Endothelial cell of umbilical vein (primary cell): ENCODE data around the gene CHCHD4. TPM values are rescaled to one million over a fixed set of nuclear protein-coding genes. Genes with fewer than 3 reads are reported as not detected.

Source experiments
- BruUV-seq: library from RNA; stranded (reverse); fragments of 400-500 nt; replicated peaks from 2 replicates; lab custom pipeline; 2021; lab: Mats Ljungman, UMichigan
- CTCF ChIA-PET: fragments of 300-600, 350-600 bp; sonication (Branson Sonifier 250); formaldehyde crosslinking; loops from one replicate; lab custom pipeline; 2021; ENCODE audit warnings: antibody characterized with exemption, inconsistent platforms; lab: Charles Lee
- POLR2A ChIA-PET: fragments of 300-600, 350-600 bp; sonication (Branson Sonifier 250); formaldehyde crosslinking; loops from one replicate; lab custom pipeline; 2021; ENCODE audit warnings: antibody characterized with exemption, inconsistent platforms; lab: Charles Lee
- DNase-seq: peaks from one replicate; pipeline ENCODE4 v3.0.0-alpha.2; 2011; ENCODE audit warnings: low read depth, low spot score
- FAIRE-seq: peaks from 2 replicates; lab custom pipeline; 2011; peaks lifted over from hg19 to GRCh38; lab: Jason Lieb, UNC
- H2AFZ ChIP-seq: 2 replicates; pipeline ENCODE4 v1.6.0; 2012; ENCODE audit warnings: low read depth, low read length, control low read depth, inconsistent platforms
- H3K27ac ChIP-seq: 2 replicates; pipeline ENCODE4 v1.5.1; 2011; ENCODE audit warnings: low read depth, mild to moderate bottlenecking, control low read depth, low read length, moderate library complexity; ENCODE audit not compliant: insufficient read depth
- H3K27me3 ChIP-seq, 2 experiments: 2 replicates each; pipeline versions ENCODE4 v1.6.0 to v1.6.1; 2011; ENCODE audit warnings: low read length in 2 of 2, mixed read lengths in 1 of 2; ENCODE audit not compliant: control insufficient read depth in 2 of 2, insufficient read depth in 2 of 2
- H3K36me3 ChIP-seq, 2 experiments: 2 replicates in 1 of 2; 3 replicates in 1 of 2; pipeline ENCODE4 v1.5.1; 2011; ENCODE audit warnings: low read length in 2 of 2, mild to moderate bottlenecking in 1 of 2, moderate library complexity in 1 of 2; ENCODE audit not compliant: control insufficient read depth in 2 of 2, insufficient read depth in 2 of 2; ENCODE audit errors: extremely low read depth in 1 of 2
- H3K4me1 ChIP-seq: 3 replicates; pipeline ENCODE4 v1.5.1; 2011; ENCODE audit warnings: mild to moderate bottlenecking, low read length; ENCODE audit not compliant: control insufficient read depth, insufficient read depth; ENCODE audit errors: extremely low read depth
- H3K4me2 ChIP-seq: 2 replicates; pipeline ENCODE4 v1.6.1; 2011; ENCODE audit warnings: low read length, control low read depth, mixed read lengths; ENCODE audit not compliant: insufficient read depth
- H3K4me3 ChIP-seq, 3 experiments: fragments of 200-600 bp in 1 of 3; sonication (generic), shearing (Covaris generic) in 1 of 3; replicated peaks in 1 of 3; 2 replicates each; pipeline ENCODE4 v1.5.1; 2011 to 2016; ENCODE audit warnings: control low read depth in 3 of 3, low read length in 3 of 3, mild to moderate bottlenecking in 2 of 3, inconsistent platforms in 1 of 3, low read depth in 1 of 3, moderate library complexity in 1 of 3; ENCODE audit not compliant: insufficient read depth in 1 of 3
- H3K79me2 ChIP-seq: 2 replicates; pipeline ENCODE4 v1.6.0; 2012; ENCODE audit warnings: low read length, inconsistent platforms; ENCODE audit not compliant: control insufficient read depth, insufficient read depth
- H3K9ac ChIP-seq: replicated peaks from 2 replicates; pipeline ENCODE3; 2011; ENCODE audit warnings: low read length, control low read depth; ENCODE audit not compliant: insufficient read depth; ENCODE audit errors: extremely low read depth
- H3K9me1 ChIP-seq: replicated peaks from 3 replicates; pipeline ENCODE4 v1.6.0; 2011; ENCODE audit warnings: mild to moderate bottlenecking, low read length; ENCODE audit not compliant: control insufficient read depth, insufficient read depth; ENCODE audit errors: extremely low read depth
- H3K9me3 ChIP-seq: replicated peaks from 2 replicates; pipeline ENCODE4 v1.5.1; 2012; ENCODE audit warnings: low read length, inconsistent platforms; ENCODE audit not compliant: control insufficient read depth, insufficient read depth
- H4K20me1 ChIP-seq: replicated peaks from 2 replicates; pipeline ENCODE3; 2011; ENCODE audit warnings: mild to moderate bottlenecking, low read length; ENCODE audit not compliant: control insufficient read depth, insufficient read depth; ENCODE audit errors: extremely low read depth
- GATA2 ChIP-seq: IDR thresholded peaks from 2 replicates; pipeline ENCODE4 v1.7.0; 2011; ENCODE audit warnings: low read depth, mild to moderate bottlenecking, moderate library complexity, mixed read lengths, low read length; ENCODE audit not compliant: insufficient read length, insufficient read depth
- dilution Hi-C: fragments of 300-500 bp; cut with MboI; formaldehyde crosslinking; loops from one replicate; pipeline ENCODE4 v1.15.0; 2019; ENCODE audit warnings: low sequenced_read_pairs; ENCODE audit not compliant: extremely low pct_ligation_motif_present
- intact Hi-C: fragments of 100-400 bp; cut with micrococcal nuclease; formaldehyde crosslinking; loops from one replicate; pipeline ENCODE4 v1.10.0; 2022
- polyA plus RNA-seq, 4 experiments: library from polyadenylated mRNA; depleted of rRNA in 3 of 4; stranded (reverse) in 3 of 4; unstranded in 1 of 4; fragments of >200 nt; gene quantifications; 2 replicates each; pipeline versions ENCODE4 v1.2.1 to v1.2.3, GENCODE V29; 2011 to 2012; ENCODE audit warnings: missing spikeins in 1 of 4
- total RNA-seq: library from RNA; stranded (reverse); gene quantifications from 2 replicates; pipeline ENCODE4 v1.2.3, GENCODE V29; 2021
- TF ChIP-seq, protein P1 (sequence below), 2 donors: IDR thresholded peaks; 1 replicate in 1 of 2; 2 replicates in 1 of 2; pipeline ENCODE4 v1.5.1; 2011; ENCODE audit warnings: low read length in 2 of 2, mild to moderate bottlenecking in 2 of 2, moderate library complexity in 2 of 2, control low read depth in 1 of 2, inconsistent platforms in 1 of 2, low read depth in 1 of 2; ENCODE audit not compliant: insufficient read depth in 1 of 2; ENCODE audit errors: extremely low read depth in 1 of 2

The CHCHD4 gene
- total and polyA plus RNA-seq, 2 donors (not counting 3 experiments of a cell fraction or from before 2014, with no cell fraction given) = 8.5 to 13.6 TPM

DNA sequence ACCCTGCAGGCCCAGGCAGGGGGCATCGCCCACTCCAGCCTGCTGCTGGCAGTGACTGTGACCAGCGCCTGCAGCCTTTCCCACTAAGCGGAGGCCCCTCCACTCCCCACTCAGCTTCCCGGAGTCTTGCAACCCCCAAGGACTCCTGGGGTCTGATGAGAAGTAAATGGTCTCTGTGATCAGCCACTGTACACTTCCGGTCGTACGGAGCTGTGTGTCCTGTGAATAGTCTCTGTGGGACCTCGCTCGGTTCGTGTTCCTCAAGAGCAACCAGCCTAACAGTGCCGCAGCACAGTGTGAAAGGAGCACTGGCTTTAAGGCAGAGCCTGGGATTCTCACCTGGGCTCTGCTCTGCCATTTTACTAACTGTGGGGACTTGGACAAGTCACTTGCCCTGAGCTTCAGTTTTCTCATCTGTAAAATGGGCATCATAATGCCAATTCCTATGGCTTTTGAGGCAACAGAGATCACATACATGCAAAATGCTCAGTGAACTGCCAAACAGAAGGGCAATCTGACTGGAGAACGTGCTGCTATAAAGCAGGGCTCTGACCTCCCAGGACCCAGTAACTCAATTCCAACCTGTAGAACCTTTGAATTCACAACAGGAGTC, 26.9 kb upstream of the CHCHD4 start:
- intact Hi-C loops = no loop called here
- DNase-seq = no peak

More for the DNA sequence above, 26.9 kb upstream of the CHCHD4 start:
- Histone ChIP-seq H2AFZ (no peak overlapping the region), H3K9ac (no peak overlapping the region), H3K79me2 (no peaks in the 10 kb centered on the region), H3K4me3 (no peak overlapping the region), H3K4me2 (no peak overlapping the region), H4K20me1 (no peaks in the 10 kb centered on the region), H3K27me3 (no peaks in the 10 kb centered on the region), H3K4me1 (peaks cover 2% of the 10 kb centered on the region), H3K27ac (no peak overlapping the region), H3K36me3 (peaks cover 4 to 18% of the 10 kb centered on the region in 2 experiments), H3K9me1 (no peaks in the 10 kb centered on the region), H3K9me3 (no peaks in the 10 kb centered on the region)
- no peak for FAIRE-seq
- TF ChIP-seq, protein P1, sequence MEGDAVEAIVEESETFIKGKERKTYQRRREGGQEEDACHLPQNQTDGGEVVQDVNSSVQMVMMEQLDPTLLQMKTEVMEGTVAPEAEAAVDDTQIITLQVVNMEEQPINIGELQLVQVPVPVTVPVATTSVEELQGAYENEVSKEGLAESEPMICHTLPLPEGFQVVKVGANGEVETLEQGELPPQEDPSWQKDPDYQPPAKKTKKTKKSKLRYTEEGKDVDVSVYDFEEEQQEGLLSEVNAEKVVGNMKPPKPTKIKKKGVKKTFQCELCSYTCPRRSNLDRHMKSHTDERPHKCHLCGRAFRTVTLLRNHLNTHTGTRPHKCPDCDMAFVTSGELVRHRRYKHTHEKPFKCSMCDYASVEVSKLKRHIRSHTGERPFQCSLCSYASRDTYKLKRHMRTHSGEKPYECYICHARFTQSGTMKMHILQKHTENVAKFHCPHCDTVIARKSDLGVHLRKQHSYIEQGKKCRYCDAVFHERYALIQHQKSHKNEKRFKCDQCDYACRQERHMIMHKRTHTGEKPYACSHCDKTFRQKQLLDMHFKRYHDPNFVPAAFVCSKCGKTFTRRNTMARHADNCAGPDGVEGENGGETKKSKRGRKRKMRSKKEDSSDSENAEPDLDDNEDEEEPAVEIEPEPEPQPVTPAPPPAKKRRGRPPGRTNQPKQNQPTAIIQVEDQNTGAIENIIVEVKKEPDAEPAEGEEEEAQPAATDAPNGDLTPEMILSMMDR (IDR thresholded peaks at IDR 0.05; ENCODE audit: extremely low read depth in 1 of 2, insufficient read depth in 1 of 2, low read depth in 1 of 2, low read length in 2 of 2) = no peak
- no peak for TF ChIP-seq GATA2
- dilution Hi-C loops = no loop called here
- POLR2A ChIA-PET = no interaction called here
- CTCF ChIA-PET = interaction anchor here (1.2 to 1.5 kb wide), 2 partner anchors 24 to 27 kb away, joined by 3 to 4 read pairs; partner anchors contain the start of genes CHCHD4 and TMEM43
- no TSS peak for BruUV-seq
